ENCODE results near the gene SIN3B. TPM values are rescaled to one million over a fixed set of nuclear protein-coding genes. Genes with fewer than 3 reads are reported as not detected.

Gene SIN3B
- polyA plus RNA-seq, 4 donors: 46.8 to 87.0 (median 63.7) TPM

DNA sequence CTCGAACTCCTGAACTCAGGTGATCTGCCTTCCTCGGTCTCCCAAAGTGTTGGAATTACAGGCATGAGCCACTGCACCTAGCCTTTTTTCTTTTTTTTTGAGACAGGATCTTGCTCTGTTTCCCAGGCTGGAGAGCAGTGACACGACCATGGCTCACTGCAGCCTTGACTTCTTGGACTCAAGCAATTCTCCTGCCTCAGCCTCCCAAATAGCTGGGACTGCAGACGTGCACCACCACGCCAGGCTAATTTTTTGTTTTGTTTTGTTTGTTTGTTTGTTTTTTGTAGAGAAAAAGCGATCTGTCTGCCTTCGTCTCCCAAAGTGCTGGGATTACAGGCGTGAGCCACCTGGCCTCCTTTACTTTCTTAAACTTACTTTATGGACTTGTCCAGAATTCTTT lies 6.5 kb upstream of the SIN3B start:
- DNase-seq (ENCODE audit: low read depth in 4 of 4, low spot score in 3 of 4): no peak

DNA sequence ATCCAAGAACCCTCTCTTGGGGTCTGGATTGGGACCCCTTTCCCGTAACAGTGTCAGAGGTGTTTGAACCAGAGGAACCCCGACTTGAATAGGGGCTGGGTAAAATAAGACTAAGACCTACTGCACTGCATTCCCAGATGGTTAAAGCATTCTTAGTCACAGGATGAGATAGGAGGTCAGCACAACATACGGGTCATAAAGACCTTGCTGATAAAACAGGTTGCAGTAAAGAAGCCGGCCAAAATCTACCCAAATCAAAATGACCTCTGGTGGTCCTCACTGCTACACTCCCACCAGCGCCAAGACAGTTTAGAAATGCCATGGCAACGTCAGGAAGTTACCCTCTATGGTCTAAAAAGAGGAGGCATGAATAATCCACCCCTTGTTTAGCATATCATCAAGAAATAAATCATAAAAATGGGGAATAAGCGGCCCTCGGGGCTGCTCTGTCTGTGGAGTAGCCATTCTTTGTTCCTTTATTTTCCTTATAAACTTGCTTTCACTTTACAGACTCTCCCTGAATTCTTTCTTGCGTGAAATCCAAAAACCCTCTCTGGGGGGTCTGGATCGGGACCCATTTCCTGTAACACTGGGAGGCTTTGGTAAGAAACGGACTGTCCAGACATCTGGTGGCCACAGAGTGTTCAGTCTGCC lies 4.4 kb upstream of the SIN3B start:
- DNase-seq (ENCODE audit: low read depth in 4 of 4, low spot score in 3 of 4): no peak

DNA sequence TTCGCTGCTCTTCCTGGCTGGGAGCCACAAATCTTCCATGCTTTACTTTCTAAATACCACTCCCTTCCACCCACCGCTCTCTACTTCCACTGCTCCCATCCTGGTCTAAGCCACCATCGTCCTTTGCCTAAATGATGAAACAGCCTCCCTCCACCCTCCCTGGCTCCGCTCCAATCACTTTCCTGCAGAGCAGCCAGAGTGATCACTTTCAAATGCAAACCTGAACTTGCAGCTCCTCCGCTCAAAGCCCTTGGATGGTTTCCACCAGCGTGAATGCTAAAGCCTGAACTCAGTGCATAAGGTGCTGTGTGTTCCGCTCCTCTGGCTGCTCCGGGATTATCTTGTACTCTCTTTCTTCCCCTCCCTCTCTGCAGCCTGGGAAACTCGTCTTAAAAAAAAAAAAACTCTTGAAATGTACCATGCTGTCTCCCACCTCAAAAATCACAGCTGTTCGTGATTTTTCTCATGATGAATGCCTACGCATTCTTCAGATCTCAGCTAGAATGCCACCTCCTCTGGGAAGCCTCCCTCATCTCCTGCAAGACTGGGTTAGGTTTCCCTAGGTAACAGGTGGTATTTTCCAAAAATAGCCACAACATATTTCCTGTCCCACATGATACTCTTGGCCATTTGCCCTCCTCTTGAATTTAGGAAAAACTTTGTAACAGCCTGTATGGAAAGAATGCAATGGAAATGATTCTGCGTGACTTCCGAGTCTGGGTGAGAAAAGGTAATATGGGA lies 3.7 kb upstream of the SIN3B start:
- no peak for DNase-seq (ENCODE audit: low read depth in 4 of 4, low spot score in 3 of 4)

DNA sequence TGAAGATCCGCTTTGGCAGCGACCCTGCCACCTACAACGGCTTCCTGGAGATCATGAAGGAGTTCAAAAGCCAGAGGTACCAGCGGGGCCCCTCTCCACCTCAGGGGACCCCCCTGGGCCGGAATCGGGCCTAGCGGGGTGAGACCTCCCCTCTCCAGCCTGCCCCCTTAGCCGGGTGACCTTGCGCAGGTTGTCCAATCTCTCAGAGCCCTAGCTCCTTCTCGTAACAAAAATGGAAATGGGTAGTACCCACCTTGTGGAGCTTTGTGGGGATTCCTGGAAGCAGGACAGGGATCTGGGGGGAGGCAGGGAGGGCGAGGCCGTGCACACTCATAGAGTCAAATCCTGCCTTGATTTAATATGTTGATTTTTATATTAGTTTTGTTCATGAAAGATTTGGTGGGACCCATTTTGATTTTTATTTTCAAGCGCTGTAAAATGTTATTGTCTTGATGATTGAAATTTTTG lies 658 bp downstream of the SIN3B start:
- no peak for DNase-seq (ENCODE audit: low read depth in 4 of 4, low spot score in 3 of 4)

DNA sequence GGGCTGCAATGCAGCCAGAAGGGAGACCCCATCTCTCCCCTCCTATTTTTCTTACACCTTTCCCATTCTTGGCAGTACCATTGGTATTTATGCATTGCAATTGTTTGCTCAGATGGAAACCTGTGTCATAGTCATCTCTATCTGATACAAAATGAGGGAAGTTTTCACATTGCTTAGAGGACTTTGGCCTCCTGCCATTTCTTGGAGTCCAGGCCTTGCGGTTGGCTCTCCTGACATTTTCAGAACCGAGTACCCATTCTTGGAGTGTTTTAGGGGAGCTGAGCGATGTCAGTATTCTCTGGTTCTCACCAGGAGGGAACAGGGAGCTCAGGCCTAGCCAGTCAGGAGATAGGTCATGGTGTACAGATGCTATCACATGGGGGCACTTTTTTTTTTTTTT lies 1.5 kb downstream of the SIN3B start:
- DNase-seq (ENCODE audit: low read depth in 4 of 4, low spot score in 3 of 4): no peak

DNA sequence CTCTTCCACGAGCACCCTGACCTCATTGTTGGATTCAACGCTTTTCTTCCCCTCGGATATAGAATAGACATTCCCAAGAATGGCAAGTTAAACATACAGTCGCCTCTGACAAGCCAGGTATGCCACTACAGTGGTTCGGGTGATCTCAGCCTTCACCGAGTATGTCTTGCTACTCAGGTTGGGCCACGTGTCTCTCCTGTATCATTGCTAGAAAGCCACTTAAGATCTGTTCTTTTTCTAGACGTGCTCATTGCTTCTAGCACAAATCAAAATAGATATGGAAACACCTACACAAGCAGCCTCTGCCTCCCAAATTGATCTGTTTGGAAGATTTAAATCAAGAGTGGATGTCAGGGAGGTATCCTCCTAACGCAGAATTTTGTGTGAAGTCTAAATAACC lies 2.3 kb downstream of the SIN3B start:
- DNase-seq (ENCODE audit: low read depth in 4 of 4, low spot score in 3 of 4): no peak

DNA sequence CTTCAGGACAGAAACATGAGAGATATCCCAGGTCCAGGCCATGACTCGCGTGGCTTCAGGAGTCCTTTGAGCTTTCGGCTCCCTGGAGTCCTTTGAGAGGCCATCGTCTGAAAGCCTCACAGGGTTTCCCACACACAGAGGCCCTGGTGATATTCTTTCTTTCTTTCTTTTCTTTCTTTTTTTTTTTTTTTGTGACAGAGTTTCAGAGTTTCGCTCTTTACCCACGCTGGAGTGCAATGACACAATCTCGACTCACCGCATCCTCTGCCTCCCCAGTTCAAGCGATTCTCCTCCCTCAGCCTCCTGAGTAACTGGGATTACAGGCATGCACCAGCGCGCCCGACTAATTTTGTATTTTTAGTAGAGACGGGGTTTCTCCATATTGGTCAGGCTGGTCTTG lies 5.5 kb downstream of the SIN3B start:
- no peak for DNase-seq (ENCODE audit: low read depth in 4 of 4, low spot score in 3 of 4)

DNA sequence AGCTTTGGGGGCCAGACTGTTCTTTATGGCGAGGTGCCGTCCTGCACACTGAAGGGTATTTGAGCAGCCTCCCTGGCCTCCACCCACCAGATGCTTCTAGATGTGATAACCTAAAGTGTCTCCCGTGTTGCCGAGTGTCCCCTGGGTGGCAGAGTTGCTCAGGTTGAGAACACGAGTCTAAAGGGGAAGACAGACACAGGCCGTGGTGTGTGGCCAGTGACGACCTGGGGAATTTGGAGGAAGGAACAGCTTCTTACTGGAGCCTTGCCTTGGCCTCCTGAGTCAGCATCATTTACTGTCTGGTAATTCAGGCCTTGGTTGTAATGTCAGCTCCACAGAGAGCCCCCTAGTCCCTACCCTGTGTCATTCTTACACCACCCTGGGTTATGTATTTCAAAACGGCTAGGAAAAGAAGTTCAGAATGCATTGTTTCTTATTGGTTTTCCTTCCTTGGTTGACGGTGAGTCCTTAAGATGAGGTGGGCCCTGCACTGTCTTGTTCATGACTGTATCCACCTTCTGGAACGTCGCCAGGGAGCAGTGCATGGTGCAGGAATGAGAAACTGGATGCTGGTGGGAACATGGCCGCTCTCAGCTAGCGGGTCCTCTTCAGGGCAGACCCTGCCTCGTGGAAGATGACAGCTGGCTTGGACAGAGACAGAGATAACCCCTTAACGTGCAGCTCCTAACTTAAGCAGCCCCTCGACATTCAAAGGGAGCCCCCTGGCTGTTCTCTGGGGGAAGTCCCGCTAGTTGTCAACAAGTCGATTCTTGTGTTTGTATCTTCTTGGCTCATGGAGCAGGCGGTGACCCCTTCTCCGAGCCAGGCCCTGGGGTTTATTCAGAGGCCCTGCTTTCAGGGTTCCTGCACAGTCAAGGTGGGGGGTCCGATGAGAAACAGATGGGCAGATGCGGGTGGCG lies 7.2 kb downstream of the SIN3B start:
- DNase-seq (ENCODE audit: low read depth in 4 of 4, low spot score in 3 of 4): no peak

DNA sequence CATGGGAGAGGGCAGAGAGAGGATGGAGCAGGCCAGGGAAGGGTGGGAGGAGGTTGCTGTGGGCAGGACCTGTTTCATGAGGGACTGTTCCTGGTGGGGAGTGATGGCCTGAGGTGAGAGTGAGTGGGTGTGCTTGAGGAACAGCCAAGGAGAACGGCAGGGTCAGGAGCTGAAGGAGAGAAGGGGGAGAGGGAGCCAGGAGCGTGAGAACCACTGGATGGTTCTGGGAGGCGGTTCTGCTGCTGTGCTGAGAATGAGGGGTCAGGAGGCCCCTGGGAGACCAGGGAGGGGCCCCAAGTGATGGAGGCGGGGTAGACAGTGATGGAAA lies 7.8 kb downstream of the SIN3B start:
- DNase-seq (ENCODE audit: low read depth in 4 of 4, low spot score in 3 of 4): no peak

DNA sequence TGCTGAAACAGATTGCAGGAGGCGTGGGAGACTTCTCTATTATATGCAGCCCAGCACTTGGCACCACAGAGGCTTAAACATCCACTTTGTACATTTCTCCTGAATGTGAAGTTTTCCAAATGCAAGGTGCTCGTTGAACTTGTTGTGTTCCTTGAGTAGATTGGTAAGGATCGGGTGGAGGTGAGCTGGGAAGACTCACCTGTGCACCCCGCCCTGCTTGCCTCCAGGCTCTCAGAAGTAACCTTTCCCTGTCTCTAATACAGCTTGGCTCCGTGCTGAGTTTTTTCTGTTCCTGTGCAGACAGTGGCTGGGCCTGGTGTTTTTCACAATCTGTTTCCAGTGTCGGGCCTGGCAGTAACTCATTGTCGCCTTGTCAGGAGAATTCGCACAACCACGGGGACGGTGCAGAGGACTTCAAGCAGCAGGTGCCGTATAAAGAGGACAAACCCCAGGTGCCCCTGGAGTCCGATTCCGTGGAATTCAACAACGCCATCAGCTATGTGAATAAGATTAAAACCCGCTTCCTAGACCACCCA lies 12.3 kb downstream of the SIN3B start:
- DNase-seq (ENCODE audit: low read depth in 4 of 4, low spot score in 3 of 4): no peak

DNA sequence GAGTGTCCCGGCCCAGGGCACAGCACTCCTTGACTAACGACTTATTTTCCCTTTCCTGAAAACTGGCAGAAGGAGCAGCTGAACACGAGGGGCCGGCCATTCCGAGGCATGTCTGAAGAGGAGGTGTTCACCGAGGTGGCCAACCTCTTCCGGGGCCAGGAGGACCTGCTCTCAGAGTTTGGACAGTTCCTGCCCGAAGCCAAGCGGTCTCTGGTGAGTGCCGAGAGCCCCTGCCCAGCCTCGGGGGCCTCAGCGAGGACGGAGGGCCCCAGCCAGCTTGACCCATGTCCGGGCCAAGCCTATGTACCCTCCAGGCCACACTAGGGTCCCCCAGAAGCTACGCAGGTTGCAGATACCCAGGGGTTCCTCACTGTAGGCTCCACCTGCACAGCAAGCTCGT lies 17.7 kb downstream of the SIN3B start:
- DNase-seq (ENCODE audit: low read depth in 4 of 4, low spot score in 3 of 4): no peak

DNA sequence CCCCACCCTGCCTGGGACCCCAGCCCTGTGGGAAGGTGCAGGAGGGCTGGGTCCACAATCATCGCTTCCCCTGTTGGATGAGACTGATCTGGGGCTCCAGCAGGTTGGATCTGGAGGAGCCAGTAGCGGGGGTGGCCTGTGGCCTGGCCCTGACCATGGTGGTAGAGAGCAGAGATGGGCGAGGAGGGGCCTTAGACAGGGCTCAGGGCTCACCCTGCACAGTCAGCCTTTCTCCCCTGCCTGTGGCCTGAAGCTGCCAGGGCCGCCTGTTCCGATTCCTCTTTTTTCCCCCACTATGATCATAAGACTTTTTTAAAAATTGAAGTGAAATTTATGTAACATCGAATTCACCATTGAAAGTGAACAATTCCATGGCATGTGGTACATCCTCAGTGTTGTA lies 18.2 kb downstream of the SIN3B start:
- DNase-seq (ENCODE audit: low read depth in 4 of 4, low spot score in 3 of 4): no peak

DNA sequence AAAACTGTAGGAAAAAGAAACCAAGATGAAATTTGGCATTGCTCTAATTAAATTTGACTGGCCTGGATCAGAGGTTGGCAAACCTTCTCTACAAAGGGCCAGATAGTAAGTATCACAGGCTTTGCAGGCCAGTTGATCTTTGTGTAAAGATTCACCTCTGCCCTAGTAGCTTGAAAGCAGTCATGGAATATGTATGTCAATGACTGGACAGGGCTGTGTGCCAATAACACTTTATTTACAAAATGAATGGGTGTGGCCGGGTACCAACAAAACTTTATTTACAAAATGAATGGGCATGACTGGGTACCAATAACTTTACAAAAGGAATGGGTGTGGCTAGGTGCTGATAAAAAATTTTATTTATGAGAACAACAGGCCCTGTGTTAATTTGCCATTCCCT lies 20.0 kb downstream of the SIN3B start:
- DNase-seq (ENCODE audit: low read depth in 4 of 4, low spot score in 3 of 4): no peak

DNA sequence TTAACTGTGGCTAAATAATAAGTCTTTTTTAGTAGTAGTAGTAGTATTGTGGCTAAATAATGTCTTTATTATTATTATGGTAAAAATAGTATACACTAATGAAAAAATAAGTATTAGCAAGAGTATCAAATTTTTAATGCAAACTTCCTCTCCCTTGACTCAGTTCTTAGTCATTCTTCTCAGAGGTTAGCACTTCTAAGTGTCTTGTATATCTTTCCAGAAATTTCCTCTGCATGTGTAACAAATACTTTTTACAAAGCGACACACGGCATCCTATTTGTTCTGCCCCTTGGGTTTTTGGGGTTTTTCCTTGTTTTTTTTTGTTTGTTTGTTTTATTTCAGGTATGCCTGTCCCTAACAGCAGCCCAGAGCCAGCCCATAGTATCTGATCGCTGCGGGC lies 20.9 kb downstream of the SIN3B start:
- no peak for DNase-seq (ENCODE audit: low read depth in 4 of 4, low spot score in 3 of 4)

DNA sequence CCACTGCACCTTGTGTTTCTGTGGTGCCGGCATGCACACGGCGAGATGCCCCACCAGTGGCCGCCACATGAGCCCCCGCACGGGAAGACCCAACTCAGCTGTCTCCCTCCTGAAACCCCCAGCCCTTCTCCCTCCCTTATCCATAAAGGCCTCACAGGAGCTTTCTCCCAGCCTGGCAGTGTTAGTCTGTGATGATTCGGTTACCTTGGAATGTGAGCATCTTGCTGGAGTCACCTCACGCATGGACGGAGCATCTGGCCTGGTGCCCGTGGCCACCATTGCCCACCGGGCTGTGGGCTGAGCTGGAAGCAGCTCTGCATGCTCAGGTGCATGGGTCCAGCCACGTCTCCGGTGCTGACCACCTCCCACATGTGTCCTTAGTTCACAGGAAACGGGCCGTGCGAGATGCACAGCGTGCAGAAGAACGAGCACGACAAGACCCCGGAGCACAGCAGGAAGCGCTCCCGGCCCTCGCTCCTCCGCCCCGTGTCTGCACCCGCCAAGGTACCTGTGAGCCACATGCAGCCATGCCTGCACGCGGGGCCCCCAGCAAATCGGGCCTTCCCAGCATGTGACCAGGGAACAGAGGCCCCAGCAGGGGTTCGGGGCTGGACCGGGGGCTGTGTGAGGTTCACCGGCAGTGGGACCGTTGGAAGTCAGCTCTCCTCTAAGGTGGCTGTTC lies 22.0 kb downstream of the SIN3B start:
- DNase-seq (ENCODE audit: low read depth in 4 of 4, low spot score in 3 of 4): no peak

DNA sequence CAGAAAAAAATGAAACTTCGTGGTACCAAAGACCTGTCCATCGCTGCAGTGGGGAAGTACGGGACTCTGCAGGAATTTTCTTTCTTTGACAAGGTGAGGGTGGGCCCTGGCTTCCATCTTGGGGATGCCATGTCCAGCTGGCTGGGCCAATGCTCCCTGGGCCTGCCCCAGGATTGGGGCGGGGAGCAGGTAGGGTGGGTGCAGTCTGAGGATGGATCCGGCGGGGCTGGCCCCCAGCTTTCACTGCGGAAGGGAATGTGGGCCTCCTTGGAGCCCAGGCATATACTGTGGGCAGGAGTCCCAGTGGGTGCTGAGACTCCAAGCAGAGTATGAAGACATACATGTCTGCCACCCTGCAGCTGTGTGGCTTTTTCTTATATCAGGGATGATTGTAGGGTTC lies 23.9 kb downstream of the SIN3B start:
- DNase-seq (ENCODE audit: low read depth in 4 of 4, low spot score in 3 of 4): no peak

DNA sequence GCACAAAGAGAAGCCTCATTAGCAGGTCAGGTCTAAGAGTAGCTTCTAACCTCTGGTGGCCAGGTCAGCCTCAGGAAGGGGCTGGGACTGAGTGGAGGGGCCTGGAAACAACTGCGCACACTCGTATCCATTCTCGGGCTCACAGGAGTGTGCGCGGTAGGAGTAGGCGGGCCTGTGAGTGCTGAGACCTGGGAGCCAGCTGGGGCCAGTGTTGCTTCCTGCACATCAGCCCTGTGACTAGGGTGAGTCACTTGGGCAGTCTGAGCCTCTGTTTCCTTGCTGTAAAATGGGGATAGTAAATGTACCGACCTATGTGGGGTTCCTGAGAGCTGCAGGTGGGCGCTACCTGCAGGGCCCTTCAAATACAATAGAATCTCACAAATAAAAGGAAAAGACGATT lies 26.9 kb downstream of the SIN3B start:
- no peak for DNase-seq (ENCODE audit: low read depth in 4 of 4, low spot score in 3 of 4)

DNA sequence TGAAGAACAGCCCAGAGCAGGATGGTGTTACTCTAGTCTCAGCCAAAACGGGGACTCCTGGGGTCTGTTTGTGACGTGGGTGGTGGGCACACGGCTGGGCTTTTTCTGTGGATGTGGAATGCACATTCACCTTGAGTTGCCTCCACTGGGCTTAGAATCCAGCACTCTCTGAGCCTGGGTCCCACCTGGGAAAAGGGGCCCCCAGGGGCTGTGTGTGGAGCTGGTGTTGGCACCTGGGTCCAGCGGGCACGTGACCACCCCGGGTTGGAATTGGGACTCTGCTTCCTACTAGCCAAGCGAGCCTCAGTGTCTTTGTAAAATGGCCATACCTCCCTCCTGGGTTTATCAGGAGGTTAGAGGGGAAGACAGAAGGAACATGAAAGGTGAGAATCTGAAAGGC lies 30.4 kb downstream of the SIN3B start:
- DNase-seq (ENCODE audit: low read depth in 4 of 4, low spot score in 3 of 4): no peak

DNA sequence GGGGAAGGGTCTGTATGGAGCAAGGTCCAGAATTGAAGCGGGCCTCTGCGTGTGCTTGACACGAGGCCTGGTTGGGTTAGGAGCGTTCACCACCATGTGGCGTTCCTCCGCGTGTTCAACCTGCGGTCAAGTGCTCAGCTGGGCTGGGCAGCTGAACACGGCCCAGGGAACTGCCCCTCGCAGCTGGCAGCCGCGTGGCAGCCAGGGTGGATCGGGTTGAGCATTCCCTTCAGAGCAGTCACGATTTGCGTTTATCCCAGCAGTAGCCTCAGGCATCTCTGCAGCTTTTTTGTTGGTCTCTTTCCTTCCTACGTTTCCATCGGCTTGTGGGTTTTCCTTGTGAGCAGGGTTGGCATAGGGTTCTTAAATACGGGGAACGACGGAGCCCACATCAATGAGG lies 30.9 kb downstream of the SIN3B start:
- no peak for DNase-seq (ENCODE audit: low read depth in 4 of 4, low spot score in 3 of 4)

DNA sequence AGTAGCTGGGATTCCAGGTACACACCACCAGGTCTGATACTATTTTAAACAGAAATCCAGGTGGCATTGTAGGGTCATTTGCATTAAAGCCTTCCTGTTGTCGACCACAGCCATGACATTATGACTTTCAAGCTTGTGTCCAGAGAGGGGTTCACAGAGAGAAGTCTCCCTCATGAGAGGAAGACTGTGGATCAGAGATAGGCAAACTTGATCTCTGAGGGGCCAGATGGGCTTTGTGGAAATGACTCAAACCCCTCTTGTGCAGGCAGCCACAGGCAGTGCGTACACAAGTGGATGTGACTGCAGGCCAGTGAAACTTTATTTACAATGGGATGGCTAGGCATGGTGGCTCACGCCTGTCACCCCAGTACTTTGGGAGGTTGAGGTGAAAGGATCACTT lies 31.8 kb downstream of the SIN3B start:
- no peak for DNase-seq (ENCODE audit: low read depth in 4 of 4, low spot score in 3 of 4)

DNA sequence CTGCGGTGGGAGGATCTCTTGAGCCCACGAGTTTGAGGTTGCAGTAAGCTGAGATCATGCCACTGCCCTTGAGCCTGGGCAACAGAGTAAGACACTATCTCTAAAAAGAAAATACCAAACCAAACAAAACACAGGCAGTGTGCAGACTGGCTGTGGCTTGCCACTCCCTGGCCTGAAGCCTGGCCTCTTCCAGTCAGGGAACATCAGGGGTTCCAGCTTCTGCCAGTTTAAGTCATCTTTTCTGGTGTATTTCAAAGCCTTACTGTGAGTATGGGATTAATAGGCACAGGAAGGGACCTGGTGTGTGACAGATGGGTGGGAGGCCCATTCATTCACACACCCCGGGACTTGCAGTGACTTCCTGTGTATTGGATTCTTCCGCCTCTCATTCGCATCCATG lies 32.6 kb downstream of the SIN3B start:
- DNase-seq (ENCODE audit: low read depth in 4 of 4, low spot score in 3 of 4): no peak

Measured in left renal pelvis (tissue), 4 donors.